Activated gamma-delta T cell (primary cell): Measurements from ENCODE around the gene STPG4.
"Not testable (repeated sequence)": the region's sequence is repeated elsewhere in the genome, so short reads cannot be mapped to it uniquely, and the experiment has no call there.

Source experiments
- DNase-seq: peaks from one replicate; lab custom pipeline; 2025; lab: John Stamatoyannopoulos, UW
- total RNA-seq, 2 donors: gene quantifications; one replicate each; lab custom pipeline; 2026; lab: John Stamatoyannopoulos, UW

The STPG4 gene
- 0.17 to 0.20 reads per million in 2 donors for total RNA-seq

DNA sequence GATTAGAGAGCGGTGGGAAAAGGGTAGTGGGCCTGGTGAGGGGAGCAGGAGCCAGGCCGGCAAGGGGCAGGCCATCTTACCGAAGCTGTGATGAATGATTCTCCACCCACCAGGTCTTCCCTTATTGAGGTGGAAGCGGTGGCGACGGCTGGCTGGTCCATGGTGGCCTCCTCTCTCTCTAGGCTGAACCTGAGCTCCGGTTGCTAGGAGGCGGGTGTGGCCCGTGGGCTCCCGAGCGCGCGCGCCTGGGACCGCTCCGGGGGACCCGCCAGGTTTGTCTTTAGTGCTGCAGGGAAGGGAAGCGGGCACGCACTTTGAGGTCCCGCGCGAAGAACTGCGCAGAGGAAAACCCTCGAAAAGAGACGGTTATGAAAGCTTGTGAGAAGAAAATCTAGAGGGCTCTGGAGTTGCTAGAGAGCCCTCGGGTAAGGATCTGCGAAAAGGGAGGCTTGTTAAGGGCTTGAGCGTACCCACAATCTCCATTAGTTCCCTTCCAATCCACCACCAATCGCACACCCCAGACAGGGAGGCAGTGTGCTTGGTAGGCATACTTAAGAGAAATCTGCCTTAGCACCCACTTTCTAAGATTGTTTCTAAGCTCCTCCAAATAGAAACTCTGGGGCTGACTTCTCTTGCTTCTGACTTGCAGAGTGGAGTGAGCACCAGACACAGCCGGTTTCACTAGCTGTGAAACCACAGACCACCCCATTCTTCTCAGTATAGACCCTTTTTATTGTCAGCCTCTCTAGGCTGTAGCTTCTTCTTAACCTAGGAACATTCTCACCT is at the start of gene STPG4:
STPG4 (minus strand) TSS at position 218 of the 786 bp plus-strand sequence; CDS start at position 161, 57 bp downstream.
- no peak for DNase-seq

DNA sequence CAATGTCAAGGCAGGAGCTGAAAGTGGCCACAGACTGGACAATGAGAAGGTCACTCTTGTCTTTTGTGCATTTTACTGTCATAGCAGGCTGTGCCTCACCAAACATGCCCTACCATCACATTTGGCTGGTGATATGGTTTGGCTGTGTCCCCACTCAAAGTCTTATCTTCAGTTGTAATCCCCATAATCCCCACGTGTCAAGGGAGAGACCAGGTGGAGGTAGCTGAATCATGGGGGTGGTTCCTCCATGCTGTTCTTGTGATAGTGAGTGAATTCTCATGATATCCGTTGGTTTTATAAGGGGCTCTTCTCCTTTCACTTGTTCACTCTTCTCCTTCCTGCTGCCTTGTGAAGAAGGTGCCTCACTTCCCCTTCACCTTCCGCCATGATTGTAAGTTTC is 49.6 kb upstream of the STPG4 start:
- DNase-seq = no peak

DNA sequence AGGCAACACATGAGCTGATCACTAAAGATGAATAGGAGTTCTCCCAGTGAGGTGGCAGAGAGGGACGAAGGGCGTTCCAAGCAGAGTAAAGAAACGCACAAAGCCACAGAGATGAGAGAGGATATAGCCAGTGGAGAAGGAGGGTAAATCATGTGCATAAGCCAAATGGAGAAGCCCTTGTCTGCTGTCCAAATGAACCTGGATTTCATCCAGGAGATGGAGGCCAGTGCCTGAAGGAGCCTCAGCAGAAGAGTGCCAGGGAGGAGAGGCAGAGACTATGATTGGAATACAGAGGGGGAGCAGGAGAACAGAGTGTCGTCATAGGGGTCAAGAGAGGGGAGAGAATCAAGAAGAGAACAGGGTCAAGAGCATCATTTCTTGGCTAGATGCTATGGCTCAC is 48.9 kb upstream of the STPG4 start:
- no peak for DNase-seq

GRCh38 chr2:47201224-47201623 is 46.1 kb upstream of the STPG4 start:
- DNase-seq = no peak

- no peak for DNase-seq
Observed at GRCh38 chr2:47198985-47199451, 43.9 kb upstream of the STPG4 start.

- DNase-seq = no peak
Observed at GRCh38 chr2:47196499-47196898, 41.4 kb upstream of the STPG4 start.

DNA sequence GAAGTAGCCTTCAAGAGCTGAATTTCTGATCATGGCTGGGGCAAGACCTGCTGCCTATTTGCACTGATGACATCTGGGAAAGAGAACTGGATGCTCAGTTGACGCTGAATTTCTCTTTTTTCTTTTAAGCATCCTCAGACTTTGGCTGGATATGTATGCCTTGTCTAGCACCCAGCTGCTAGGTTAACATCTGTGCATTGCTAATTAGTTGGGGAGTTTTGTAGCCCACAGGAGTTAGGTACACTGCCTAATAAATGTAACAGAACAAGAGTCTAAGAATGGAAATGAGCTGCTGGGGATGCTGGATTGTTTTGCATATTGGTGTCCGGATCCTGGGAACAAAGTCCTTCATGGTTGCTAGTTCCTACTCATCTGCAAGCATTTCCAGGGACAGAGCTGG is 40.9 kb upstream of the STPG4 start:
- DNase-seq = no peak

DNA sequence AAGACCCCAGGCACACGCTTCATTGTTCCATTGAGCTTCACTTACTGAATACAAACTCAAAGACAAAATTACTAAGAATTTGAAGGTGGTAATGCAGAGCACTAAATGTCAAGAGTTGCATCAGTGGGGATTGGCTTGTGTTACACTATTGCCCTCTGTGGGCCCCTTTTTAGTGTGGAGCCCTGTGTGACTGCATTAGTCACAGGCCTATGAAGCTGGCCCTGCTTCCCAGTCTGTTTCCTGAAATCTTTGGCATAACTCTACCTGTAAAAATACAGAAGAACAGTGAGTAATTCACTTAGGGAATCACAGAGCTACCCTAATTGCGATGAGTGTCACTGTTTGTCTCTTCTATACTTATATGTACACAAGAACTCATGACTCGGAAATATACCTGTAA is 40.0 kb upstream of the STPG4 start:
- DNase-seq = no peak

- DNase-seq = no peak
Observed at GRCh38 chr2:47194410-47194809, 39.3 kb upstream of the STPG4 start.

GRCh38 chr2:47193607-47194006 is 38.5 kb upstream of the STPG4 start:
- DNase-seq = no peak

DNA sequence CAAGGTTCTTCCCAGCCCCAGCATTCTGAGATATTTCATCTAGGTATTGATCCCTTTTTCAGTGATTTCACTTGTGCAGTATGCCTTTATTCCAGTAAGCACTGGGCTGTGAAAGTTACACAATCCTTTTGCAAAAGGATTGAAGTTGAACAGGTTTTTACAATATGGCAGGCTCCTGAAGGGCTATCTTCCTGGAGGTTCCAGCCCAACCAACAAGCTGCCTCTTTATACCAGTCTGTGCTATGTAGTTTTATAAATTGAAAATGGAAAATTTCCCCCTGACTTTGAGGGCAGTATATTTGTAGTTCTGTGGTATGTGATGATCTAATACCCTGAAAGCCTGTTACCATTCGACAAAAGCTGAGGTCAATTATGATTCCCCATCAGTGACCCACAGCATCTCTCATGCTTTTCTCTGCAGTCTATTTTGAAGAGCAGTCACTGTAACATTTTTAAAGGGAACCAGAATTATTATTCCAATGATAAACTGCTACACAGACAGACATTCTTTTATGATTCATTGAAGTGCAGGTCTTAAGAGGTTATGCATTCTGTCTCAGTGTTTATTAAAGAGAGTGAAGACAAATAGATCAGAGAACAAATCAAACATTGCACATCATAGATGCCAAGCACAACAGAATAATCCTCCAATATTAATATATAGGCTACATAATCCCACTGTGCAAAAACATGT is 35.2 kb upstream of the STPG4 start:
- no peak for DNase-seq

DNA sequence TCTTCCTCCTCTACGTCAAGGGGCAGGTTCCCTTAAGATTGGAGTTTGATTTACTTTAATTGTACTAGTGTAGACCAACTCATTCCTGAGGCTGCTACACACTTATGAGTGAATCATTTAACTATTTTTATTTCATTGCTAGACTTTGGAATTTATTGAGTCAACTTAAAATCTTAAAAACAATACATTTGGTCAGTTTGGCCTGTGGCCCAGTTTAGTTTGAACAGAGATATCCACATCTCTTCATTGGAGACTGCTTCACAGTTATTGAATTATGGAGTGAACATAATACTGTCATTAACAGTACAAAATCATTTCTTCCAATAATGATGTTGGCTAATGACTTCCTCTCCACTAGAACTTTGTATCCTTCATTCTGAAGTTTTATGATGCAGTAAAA is 34.5 kb upstream of the STPG4 start:
- DNase-seq = no peak

DNA sequence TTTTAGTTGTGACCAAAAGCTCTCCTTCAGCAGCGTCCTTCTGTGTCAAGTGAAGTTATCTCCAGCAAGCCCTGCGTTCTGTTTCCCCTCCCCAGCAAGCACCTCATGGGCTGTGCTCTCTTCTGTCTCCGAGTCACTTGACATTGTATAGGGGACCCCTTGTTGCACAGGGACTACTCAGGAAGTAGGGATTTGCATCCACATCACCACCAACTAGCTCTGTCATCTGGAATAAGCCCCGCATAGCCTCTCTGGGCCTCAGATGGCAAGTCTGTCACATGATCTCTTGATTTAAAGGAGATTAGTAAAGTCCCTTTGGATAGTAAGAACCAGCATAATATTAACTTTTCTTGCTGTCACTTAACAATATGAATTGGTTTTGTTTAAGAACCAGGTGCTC is 32.0 kb upstream of the STPG4 start:
- DNase-seq = no peak

- DNase-seq = no peak
Observed at GRCh38 chr2:47186351-47186750, 31.2 kb upstream of the STPG4 start.

- not testable (repeated sequence) for DNase-seq
Observed at GRCh38 chr2:47185098-47185497, 30.0 kb upstream of the STPG4 start.

- DNase-seq = no peak
Observed at GRCh38 chr2:47181176-47181575, 26.1 kb upstream of the STPG4 start.

- no peak for DNase-seq
Observed at GRCh38 chr2:47180531-47180930, 25.4 kb upstream of the STPG4 start.

DNA sequence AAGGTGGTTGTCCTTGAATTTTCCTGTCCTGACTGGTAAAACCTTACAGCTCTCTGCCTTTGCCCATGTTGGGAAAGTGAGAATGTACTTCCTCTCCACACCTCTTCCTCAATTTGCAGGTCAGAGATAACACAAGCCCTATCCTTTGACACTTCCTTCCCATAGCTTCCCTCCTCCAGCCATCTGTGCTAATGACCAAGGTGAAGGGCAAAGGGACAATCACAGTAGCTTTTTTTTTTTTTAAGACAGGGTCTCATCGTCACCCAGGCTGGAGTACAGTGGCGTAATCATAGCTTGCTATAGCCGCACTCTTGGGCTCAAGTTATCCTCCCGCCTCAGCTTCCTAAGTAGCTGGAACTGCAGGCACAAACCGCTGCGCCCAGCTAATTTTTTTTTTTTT is 24.3 kb upstream of the STPG4 start:
- no peak for DNase-seq

DNA sequence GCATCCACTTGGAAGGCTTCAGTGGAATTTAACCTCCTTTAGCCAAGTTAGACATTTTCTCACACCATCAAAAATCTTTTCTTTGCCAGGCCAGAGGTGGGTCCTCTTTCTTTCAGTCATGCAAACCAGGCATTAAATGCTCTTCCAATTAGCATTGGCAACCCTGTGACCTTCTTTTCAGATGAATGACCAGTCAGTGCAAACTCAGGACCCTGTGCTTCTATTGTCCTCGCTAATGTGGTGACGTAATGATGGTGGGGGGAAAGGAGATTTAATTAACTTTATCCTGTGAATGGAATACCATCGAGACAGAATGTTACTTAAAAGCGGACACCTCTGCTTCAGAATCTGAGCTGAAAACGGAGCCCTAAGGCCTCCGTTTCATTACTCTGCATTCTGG is 23.2 kb upstream of the STPG4 start:
- DNase-seq = no peak

GRCh38 chr2:47177043-47177565 is 22.0 kb upstream of the STPG4 start:
- DNase-seq = no peak

- no peak for DNase-seq
Observed at GRCh38 chr2:47174733-47175361, 19.7 kb upstream of the STPG4 start.

GRCh38 chr2:47173986-47174732 is 19.1 kb upstream of the STPG4 start:
- no peak for DNase-seq
